ENCODE results near the gene ZNF518B.

- TF ChIP-seq CTCF (IDR thresholded peaks at IDR 0.05; ENCODE audit: low read length) (no peak), EZH2 (optimal IDR thresholded peaks at IDR 0.05; ENCODE audit: low read depth, low read length) (no peak), EZH2phosphoT487 (IDR thresholded peaks at IDR 0.05; ENCODE audit: low read length) (no peak)
Measured at GRCh38 chr4:10496200-10496599, 39.0 kb upstream of the ZNF518B start.
